Vagina (tissue), 2 donors: ENCODE results near the gene ADAMTSL3. TPM values are rescaled to one million over a fixed set of nuclear protein-coding genes. Genes with fewer than 3 reads are reported as not detected.

Experiments used
- DNase-seq, 2 donors: peaks; one replicate each; pipeline ENCODE4 v3.0.0-alpha.2; 2017; ENCODE audit errors: extremely low spot score in 2 of 2
- H3K27ac ChIP-seq: fragments of 200-600 bp; sonication (generic); one replicate; pipeline ENCODE4 v1.5.1; 2019
- H3K27me3 ChIP-seq: fragments of 200-600 bp; sonication (generic); one replicate; pipeline ENCODE4 v1.5.1; 2019
- H3K36me3 ChIP-seq, 2 donors: fragments of 200-600 bp; sonication (generic); one replicate each; pipeline ENCODE4 v1.5.1; 2017 to 2019
- H3K4me1 ChIP-seq: fragments of 200-600 bp; sonication (generic); one replicate; pipeline ENCODE4 v1.5.1; 2019
- H3K4me3 ChIP-seq, 2 donors: fragments of 200-600 bp; sonication (generic); 1 replicate in 1 of 2; 2 replicates in 1 of 2; pipeline ENCODE4 v1.5.1; 2016 to 2019
- H3K9me3 ChIP-seq: fragments of 200-600 bp; sonication (generic); one replicate; pipeline ENCODE4 v1.5.1; 2019
- POLR2A ChIP-seq, 2 donors: fragments of 450-650 bp; IDR thresholded peaks; one replicate each; pipeline ENCODE4 v1.6.1; 2017; ENCODE audit warnings: antibody characterized with exemption in 2 of 2, mild to moderate bottlenecking in 2 of 2, moderate library complexity in 2 of 2
- POLR2AphosphoS5 ChIP-seq, 2 donors: sonication (generic); formaldehyde crosslinking; IDR thresholded peaks; one replicate each; pipeline ENCODE4 v1.9.0; 2017; ENCODE audit warnings: antibody characterized with exemption in 2 of 2, mild to moderate bottlenecking in 2 of 2, low read depth in 1 of 2; ENCODE audit not compliant: insufficient read depth in 1 of 2
- intact Hi-C: fragments of 100-400 bp; cut with DNase I; formaldehyde crosslinking; loops from one replicate; pipeline ENCODE4 v1.15.1; 2023
- total RNA-seq: library from RNA; depleted of rRNA; stranded (reverse); fragments of >200 nt; gene quantifications from one replicate; pipeline ENCODE4 v1.2.3, GENCODE V29; 2016
- TF ChIP-seq, protein P1 (sequence below), 3 experiments: fragments of 450-650 bp in 2 of 3; fragments of 200-600 bp in 1 of 3; sonication (generic) in 1 of 3; IDR thresholded peaks; one replicate each; pipeline ENCODE4 v1.5.1; 2017 to 2019; ENCODE audit warnings: antibody characterized with exemption in 3 of 3, mild to moderate bottlenecking in 2 of 3, moderate library complexity in 2 of 3

ADAMTSL3 gene
- total RNA-seq, 1 donor from 2014 or later, result 4.2 TPM

DNA sequence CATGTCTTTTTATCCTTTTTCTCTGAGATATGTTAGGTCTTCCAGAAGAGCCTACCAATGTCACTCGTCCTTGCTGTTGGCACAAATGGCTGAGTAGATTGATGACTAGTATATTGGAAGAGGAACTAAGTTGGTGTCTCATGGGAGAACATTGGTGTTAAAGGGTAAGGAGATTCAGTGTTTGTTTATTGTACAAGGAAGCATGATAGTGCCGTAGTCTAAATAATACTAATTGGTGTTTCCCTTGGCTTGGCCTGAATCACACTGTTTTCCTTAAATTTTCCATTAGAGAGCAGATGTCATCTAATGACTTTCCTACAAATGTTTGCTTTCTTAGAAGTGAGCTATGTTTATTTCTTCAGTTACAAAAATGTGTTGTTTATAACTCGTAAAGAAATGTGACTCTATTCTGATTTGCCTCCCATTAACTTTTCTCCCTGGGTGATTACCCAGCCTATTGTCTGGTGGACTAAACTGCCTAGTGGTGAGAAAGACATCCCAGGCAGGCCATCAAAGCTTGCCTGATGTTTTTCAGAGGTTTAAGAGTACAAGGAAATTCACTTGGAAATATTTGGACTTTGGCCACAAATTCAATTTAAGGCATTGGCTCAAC is 28.7 kb downstream of the ADAMTSL3 start:
- no peak for DNase-seq
- Histone ChIP-seq H3K4me3 (no peak overlapping the region), H3K27me3 (no peaks in the 10 kb centered on the region), H3K36me3 (no peaks in the 10 kb centered on the region), H3K9me3 (no peaks in the 10 kb centered on the region), H3K27ac (no peak overlapping the region), H3K4me1 (peaks cover 6% of the 10 kb centered on the region)
- TF ChIP-seq POLR2AphosphoS5 (IDR thresholded peaks at IDR 0.05; ENCODE audit: insufficient read depth in 1 of 2, low read depth in 1 of 2), result no peak
- TF ChIP-seq, protein P1, sequence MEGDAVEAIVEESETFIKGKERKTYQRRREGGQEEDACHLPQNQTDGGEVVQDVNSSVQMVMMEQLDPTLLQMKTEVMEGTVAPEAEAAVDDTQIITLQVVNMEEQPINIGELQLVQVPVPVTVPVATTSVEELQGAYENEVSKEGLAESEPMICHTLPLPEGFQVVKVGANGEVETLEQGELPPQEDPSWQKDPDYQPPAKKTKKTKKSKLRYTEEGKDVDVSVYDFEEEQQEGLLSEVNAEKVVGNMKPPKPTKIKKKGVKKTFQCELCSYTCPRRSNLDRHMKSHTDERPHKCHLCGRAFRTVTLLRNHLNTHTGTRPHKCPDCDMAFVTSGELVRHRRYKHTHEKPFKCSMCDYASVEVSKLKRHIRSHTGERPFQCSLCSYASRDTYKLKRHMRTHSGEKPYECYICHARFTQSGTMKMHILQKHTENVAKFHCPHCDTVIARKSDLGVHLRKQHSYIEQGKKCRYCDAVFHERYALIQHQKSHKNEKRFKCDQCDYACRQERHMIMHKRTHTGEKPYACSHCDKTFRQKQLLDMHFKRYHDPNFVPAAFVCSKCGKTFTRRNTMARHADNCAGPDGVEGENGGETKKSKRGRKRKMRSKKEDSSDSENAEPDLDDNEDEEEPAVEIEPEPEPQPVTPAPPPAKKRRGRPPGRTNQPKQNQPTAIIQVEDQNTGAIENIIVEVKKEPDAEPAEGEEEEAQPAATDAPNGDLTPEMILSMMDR (IDR thresholded peaks at IDR 0.05), result no peak
- no peak for TF ChIP-seq POLR2A (IDR thresholded peaks at IDR 0.05)
- intact Hi-C loops, result no loop called here

DNA sequence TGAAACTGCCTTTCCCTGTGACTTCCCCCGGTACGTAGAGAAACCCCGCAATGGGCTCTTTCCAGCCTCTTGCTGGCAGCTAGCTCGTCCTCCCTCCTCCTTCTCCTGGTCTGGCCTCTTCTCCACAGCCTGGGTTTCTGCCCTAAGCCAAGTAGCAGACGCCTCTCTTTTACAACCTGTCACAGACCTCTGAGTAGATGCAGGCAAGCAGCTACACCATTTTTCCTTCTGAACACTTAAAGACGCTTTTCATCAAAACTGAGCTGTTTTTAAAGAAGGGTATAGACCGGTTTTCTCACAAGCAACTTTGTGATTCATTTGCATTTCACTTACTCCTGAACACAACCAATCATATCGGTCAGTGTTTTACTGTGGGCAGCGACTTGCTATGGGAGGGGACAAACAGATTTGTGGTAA is 32.0 kb downstream of the ADAMTSL3 start:
- peak overlapping the region; percentile 3 to 30 for H3K4me3 ChIP-seq

DNA sequence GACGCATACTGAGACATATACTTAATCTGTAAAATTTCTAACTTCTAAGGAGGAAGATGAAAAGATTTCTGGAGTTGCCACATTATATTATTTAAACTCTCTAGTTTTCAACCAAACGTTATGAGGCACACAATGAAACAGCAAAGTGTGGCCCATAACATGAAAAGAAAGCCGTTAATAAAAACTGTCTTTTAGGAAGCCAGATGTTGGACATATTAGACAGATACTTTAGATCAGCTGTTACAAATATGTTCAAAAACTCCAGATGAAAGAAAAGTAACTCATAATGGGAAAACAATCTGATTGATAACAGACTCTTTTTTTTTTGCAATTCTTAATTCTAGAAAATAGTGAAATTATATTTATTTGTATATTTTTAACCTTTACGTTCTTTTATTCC is 34.3 kb downstream of the ADAMTSL3 start:
- Histone ChIP-seq H3K27ac (no peak overlapping the region), H3K9me3 (no peaks in the 10 kb centered on the region), H3K36me3 (no peaks in the 10 kb centered on the region), H3K27me3 (no peaks in the 10 kb centered on the region), H3K4me1 (peaks cover 4% of the 10 kb centered on the region), H3K4me3 (no peak overlapping the region)
- DNase-seq, result no peak
- no peak for TF ChIP-seq POLR2AphosphoS5 (IDR thresholded peaks at IDR 0.05; ENCODE audit: insufficient read depth in 1 of 2, low read depth in 1 of 2)
- TF ChIP-seq, protein P1 (IDR thresholded peaks at IDR 0.05), result no peak
- no peak for TF ChIP-seq POLR2A (IDR thresholded peaks at IDR 0.05)
- intact Hi-C loops, result no loop called here

More for the DNA sequence above, 32.0 kb downstream of the ADAMTSL3 start:
- Histone ChIP-seq H3K4me1 (peaks cover 6% of the 10 kb centered on the region), H3K9me3 (no peaks in the 10 kb centered on the region), H3K36me3 (no peaks in the 10 kb centered on the region), H3K27ac (no peak overlapping the region), H3K27me3 (no peaks in the 10 kb centered on the region)
- TF ChIP-seq POLR2AphosphoS5 (IDR thresholded peaks at IDR 0.05; ENCODE audit: insufficient read depth in 1 of 2, low read depth in 1 of 2), result no peak
- no peak for TF ChIP-seq POLR2A (IDR thresholded peaks at IDR 0.05)
- TF ChIP-seq, protein P1 (IDR thresholded peaks at IDR 0.05), result no peak
- no peak for DNase-seq
- intact Hi-C loops, result no loop called here

DNA sequence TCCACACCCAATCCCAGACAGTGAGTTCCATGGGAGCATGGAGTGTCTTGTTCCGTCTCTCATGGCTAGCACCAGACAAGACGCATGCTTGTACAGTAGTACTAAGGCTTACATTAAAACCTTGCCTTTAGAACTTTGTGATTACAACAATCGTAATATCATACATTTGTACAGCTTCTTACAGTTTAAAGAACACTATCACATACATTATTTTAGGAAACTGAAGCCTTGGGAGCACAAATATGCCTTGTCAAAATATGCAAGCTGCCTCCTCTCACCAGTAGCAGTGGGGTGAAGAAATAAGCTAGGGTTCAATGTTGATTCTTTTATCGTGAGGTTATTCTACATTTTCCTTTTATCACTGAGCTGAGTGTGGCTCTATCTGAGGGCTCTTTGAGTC is 36.8 kb downstream of the ADAMTSL3 start:
- H3K9me3 ChIP-seq, result no peaks in the 10 kb centered on the region
- TF ChIP-seq, protein P1 (IDR thresholded peaks at IDR 0.05), result no peak
- no peak for TF ChIP-seq POLR2A (IDR thresholded peaks at IDR 0.05)
- no peak for TF ChIP-seq POLR2AphosphoS5 (IDR thresholded peaks at IDR 0.05; ENCODE audit: insufficient read depth in 1 of 2, low read depth in 1 of 2)
- H3K4me1 ChIP-seq, result no peaks in the 10 kb centered on the region
- H3K27ac ChIP-seq, result no peak overlapping the region
- H3K4me3 ChIP-seq, result no peak overlapping the region
- H3K36me3 ChIP-seq, result no peaks in the 10 kb centered on the region
- no peaks in the 10 kb centered on the region for H3K27me3 ChIP-seq
- intact Hi-C loops, result no loop called here
- no peak for DNase-seq

DNA sequence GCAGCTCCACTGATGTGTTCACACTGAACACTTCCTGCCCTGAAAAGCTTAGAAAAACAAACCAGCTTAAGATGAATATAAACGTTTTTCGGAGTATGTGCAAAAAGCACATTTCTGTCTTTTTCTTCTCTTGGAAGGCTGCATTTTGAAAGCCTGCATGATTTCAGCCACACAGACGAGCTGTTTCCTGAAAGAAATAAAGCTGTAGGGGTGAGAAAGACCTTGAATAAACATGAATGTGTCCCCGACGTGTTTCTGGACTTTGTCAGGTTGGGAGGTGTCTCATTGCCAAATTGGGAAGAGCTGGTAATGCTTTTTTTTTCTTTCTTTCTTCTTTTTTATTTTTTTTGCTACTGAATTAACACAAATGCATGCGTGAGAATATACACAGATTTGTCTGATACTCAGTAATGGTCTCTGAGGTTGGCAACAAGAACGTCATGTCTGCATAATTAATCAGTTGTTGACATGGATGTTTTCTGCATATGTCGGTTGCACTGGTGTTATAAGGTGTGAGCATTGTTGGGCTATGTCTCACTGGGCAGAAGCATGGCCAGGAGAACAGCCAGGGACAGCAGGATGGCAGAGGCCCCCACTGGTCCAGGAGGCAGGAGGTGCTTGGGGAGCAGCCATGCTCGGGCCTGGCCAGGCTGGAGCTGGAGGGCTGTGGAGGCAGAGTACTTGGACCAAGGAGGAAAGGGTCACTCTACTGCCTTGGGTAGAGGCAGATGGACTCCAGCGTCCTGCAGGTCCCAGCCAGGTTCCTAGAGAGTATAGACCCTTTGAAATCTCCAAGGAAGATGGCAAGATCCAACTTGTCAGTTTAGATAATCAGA is 39.0 kb downstream of the ADAMTSL3 start:
- no peak for DNase-seq
- TF ChIP-seq, protein P1 (IDR thresholded peaks at IDR 0.05), result no peak
- TF ChIP-seq POLR2A (IDR thresholded peaks at IDR 0.05), result no peak
- TF ChIP-seq POLR2AphosphoS5 (IDR thresholded peaks at IDR 0.05; ENCODE audit: insufficient read depth in 1 of 2, low read depth in 1 of 2), result no peak

More for the DNA sequence above, 39.0 kb downstream of the ADAMTSL3 start:
- no peaks in the 10 kb centered on the region for H3K27me3 ChIP-seq
- H3K4me3 ChIP-seq, result no peak overlapping the region
- H3K36me3 ChIP-seq, result no peaks in the 10 kb centered on the region
- H3K9me3 ChIP-seq, result no peaks in the 10 kb centered on the region
- no peak overlapping the region for H3K27ac ChIP-seq
- intact Hi-C loops, result no loop called here
- peaks cover under 1% of the 10 kb centered on the region for H3K4me1 ChIP-seq
